K562 (cell line): ENCODE measurements around the gene ADAMTS7. TPM values are rescaled to one million over a fixed set of nuclear protein-coding genes. Genes with fewer than 3 reads are reported as not detected.
"Not testable (repeated sequence)": the region's sequence is repeated elsewhere in the genome, so short reads cannot be mapped to it uniquely, and the experiment has no call there.

Experiments used
- ATAC-seq: fragments of 200-7000 bp; cut with Tn5 transposase; 3 replicates; pipeline ENCODE4 v1.9.1; 2020; ENCODE audit warnings: moderate library complexity
- BruUV-seq: library from RNA; stranded (reverse); fragments of 400-500 nt; replicated peaks from 2 replicates; lab custom pipeline; 2021; lab: Mats Ljungman, UMichigan
- CTCF ChIA-PET: fragments of 300-600 bp; formaldehyde crosslinking; extraction: SDS; loops from one replicate; lab custom pipeline; 2021; ENCODE audit warnings: low intra/inter-chr PET ratio; lab: Yijun Ruan, JAX
- POLR2A ChIA-PET: fragments of 300-600, 350-650 bp; sonication (Branson Sonifier 250); formaldehyde crosslinking; extraction: SDS; loops from one replicate; lab custom pipeline; 2021; ENCODE audit warnings: antibody characterized with exemption, inconsistent platforms; lab: Yijun Ruan, JAX
- DNase-seq, 4 experiments: peaks; one replicate each; pipeline versions ENCODE4 v3.0.0 to v3.0.0-alpha.2; 2011 to 2018; ENCODE audit warnings: low spot score in 3 of 4, mixed read lengths in 3 of 4; ENCODE audit errors: extremely low read depth in 1 of 4
- FAIRE-seq: peaks from 2 replicates; lab custom pipeline; 2011; peaks lifted over from hg19 to GRCh38; lab: Jason Lieb, UNC
- H2AFZ ChIP-seq: 2 replicates; pipeline ENCODE4 v1.6.0; 2011; ENCODE audit warnings: low read depth, low read length, control low read depth, inconsistent platforms
- H3K27ac ChIP-seq: fragments of 200-600 bp; 3 replicates; pipeline ENCODE4 v1.8.0; 2011; ENCODE audit warnings: low read depth, mild to moderate bottlenecking, control low read depth, inconsistent platforms, low read length, moderate library complexity, mixed read lengths; ENCODE audit errors: extremely low read depth
- H3K27me3 ChIP-seq, 2 experiments: fragments of 300-600 bp in 1 of 2; 2 replicates in 1 of 2; 3 replicates in 1 of 2; pipeline versions ENCODE4 v1.6.0 to v1.8.0; 2011; ENCODE audit warnings: inconsistent platforms in 2 of 2, low read length in 2 of 2, mild to moderate bottlenecking in 1 of 2, mixed read lengths in 1 of 2, moderate library complexity in 1 of 2; ENCODE audit not compliant: control insufficient read depth in 2 of 2, insufficient read depth in 2 of 2
- H3K36me3 ChIP-seq: fragments of 300-600 bp; 3 replicates; pipeline ENCODE4 v1.8.0; 2011; ENCODE audit warnings: mild to moderate bottlenecking, low read length, inconsistent platforms; ENCODE audit not compliant: control insufficient read depth, insufficient read depth
- H3K4me1 ChIP-seq, 2 experiments: fragments of 200-600 bp in 1 of 2; replicated peaks in 1 of 2; 2 replicates in 1 of 2; 3 replicates in 1 of 2; pipeline versions ENCODE4 v1.5.1 to v1.8.0; 2011; ENCODE audit warnings: inconsistent platforms in 2 of 2, low read length in 2 of 2, mild to moderate bottlenecking in 1 of 2, mixed read lengths in 1 of 2, moderate library complexity in 1 of 2; ENCODE audit not compliant: control insufficient read depth in 2 of 2, insufficient read depth in 2 of 2
- H3K4me2 ChIP-seq: 2 replicates; pipeline ENCODE4 v1.6.1; 2011; ENCODE audit warnings: low read length, control low read depth, inconsistent platforms, mixed read lengths; ENCODE audit not compliant: insufficient read depth
- H3K4me3 ChIP-seq: fragments of 200-600 bp; sonication (generic), shearing (Covaris generic); 2 replicates; pipeline ENCODE4 v1.5.1; 2016; ENCODE audit warnings: control low read depth, inconsistent platforms
- H3K79me2 ChIP-seq: fragments of 200-600 bp; 3 replicates; pipeline ENCODE4 v1.8.0; 2011; ENCODE audit warnings: low read length, inconsistent platforms; ENCODE audit not compliant: control insufficient read depth, insufficient read depth
- H3K9ac ChIP-seq, 2 experiments: 2 replicates each; pipeline versions ENCODE4 v1.6.0 to v1.6.1; 2011; ENCODE audit warnings: low read depth in 2 of 2, low read length in 2 of 2, control low read depth in 1 of 2, inconsistent platforms in 1 of 2, mild to moderate bottlenecking in 1 of 2, mixed read lengths in 1 of 2; ENCODE audit not compliant: insufficient read depth in 1 of 2
- H3K9me1 ChIP-seq: one replicate; pipeline ENCODE4 v1.6.0; 2011; ENCODE audit warnings: inconsistent platforms, mild to moderate bottlenecking, low read length, moderate library complexity; ENCODE audit not compliant: control insufficient read depth, insufficient read depth
- H3K9me3 ChIP-seq: replicated peaks from 2 replicates; pipeline ENCODE4 v1.5.1; 2011; ENCODE audit warnings: low read depth, low read length, inconsistent platforms; ENCODE audit not compliant: control insufficient read depth, insufficient read depth
- H4K20me1 ChIP-seq: replicated peaks from 2 replicates; pipeline ENCODE4 v1.6.1; 2011; ENCODE audit warnings: low read length, inconsistent platforms, mixed read lengths; ENCODE audit not compliant: control insufficient read depth, insufficient read depth
- CTCF ChIP-seq, 3 experiments: IDR thresholded peaks in 2 of 3; conservative IDR thresholded peaks in 1 of 3; 2 replicates each; pipeline ENCODE4 v1.5.1; 2011 to 2012; ENCODE audit warnings: low read length in 3 of 3, mild to moderate bottlenecking in 3 of 3, control low read depth in 2 of 3, improper control_type of control experiment in 1 of 3, inconsistent platforms in 1 of 3, low read depth in 1 of 3, mixed read lengths in 1 of 3, moderate library complexity in 1 of 3; ENCODE audit not compliant: insufficient read depth in 2 of 3
- RAD21 ChIP-seq, 2 experiments: fragments of 250-450 bp in 1 of 2; fragments of 450-650 bp in 1 of 2; sonication (Bioruptor Pico) in 1 of 2; formaldehyde crosslinking in 1 of 2; IDR thresholded peaks in 1 of 2; conservative IDR thresholded peaks in 1 of 2; 2 replicates each; pipeline versions ENCODE4 v1.4.0 to v1.8.0; 2020 to 2022; ENCODE audit warnings: mild to moderate bottlenecking in 2 of 2, moderate library complexity in 1 of 2
- SMC3 ChIP-seq: conservative IDR thresholded peaks from 2 replicates; pipeline ENCODE4 v1.6.1; 2011; ENCODE audit warnings: low read depth, low read length, improper control_type of control experiment; ENCODE audit not compliant: insufficient read depth
- WGBS: fragments of 100-300 bp; shearing (Covaris generic); methylation state at CpG from one replicate; pipeline ENCODE4 v1.1.6; 2016; ENCODE audit warnings: low coverage, mixed read lengths; ENCODE audit not compliant: insufficient coverage; ENCODE audit errors: missing lambda C conversion rate; 5-methylcytosine and 5-hydroxymethylcytosine counted together
- in situ Hi-C: fragments of 300-500 bp; cut with MboI; formaldehyde crosslinking; loops from 4 replicates; pipeline ENCODE4 v1.15.0; 2018; ENCODE audit warnings: inconsistent platforms, mixed read lengths
- intact Hi-C: fragments of 100-400 bp; cut with micrococcal nuclease; formaldehyde crosslinking; loops from 2 replicates; pipeline ENCODE4 v1.14.2; 2022
- polyA plus RNA-seq, 8 experiments: library from polyadenylated mRNA; depleted of rRNA in 4 of 8; stranded (reverse) in 5 of 8; unstranded in 3 of 8; fragments of >200 nt; fragmentation: Nextera tagmentation in 2 of 8; fragmentation: Illumina TruSeq in 1 of 8; extraction: Ambion mirVana in 2 of 8; extraction: Trizol in 1 of 8; gene quantifications; 2 replicates each; pipeline versions ENCODE4 v1.2.1 to v1.2.3, GENCODE V29; 2011 to 2014; ENCODE audit warnings: inconsistent platforms in 1 of 8, missing spikeins in 1 of 8
- total RNA-seq, 7 experiments: library from RNA; depleted of rRNA in 6 of 7; stranded (reverse); fragments of >200 nt in 6 of 7; fragmentation: Illumina TruSeq in 2 of 7; extraction: Trizol in 2 of 7; gene quantifications; 2 replicates each; pipeline versions ENCODE4 v1.2.1 to v1.2.3, GENCODE V29; 2011 to 2021; ENCODE audit warnings: low replicate concordance in 1 of 7
- TF ChIP-seq, protein P1 (sequence below), 2 experiments: fragments of 450-650 bp; formaldehyde crosslinking in 1 of 2; IDR thresholded peaks; 2 replicates each; pipeline versions ENCODE4 v1.4.0 to v1.6.1; 2014 to 2020; ENCODE audit warnings: mild to moderate bottlenecking in 2 of 2, borderline replicate concordance in 1 of 2, low read depth in 1 of 2

ADAMTS7 gene
- total and polyA plus RNA-seq, 9 of the 15 experiments (the other 6 are each of a cell fraction or from before 2014, with no cell fraction given): 0.05 to 0.07 TPM; not detected in 7

GRCh38 chr15:78755900-78756591 lies 55.2 kb downstream of the ADAMTS7 start:
- POLR2A ChIA-PET, H3K9me3 ChIP-seq, H4K20me1 ChIP-seq, H3K4me2 ChIP-seq, H2AFZ ChIP-seq, H3K4me3 ChIP-seq, BruUV-seq, H3K9me1 ChIP-seq, H3K27ac ChIP-seq, H3K9ac ChIP-seq, in situ Hi-C loops, H3K27me3 ChIP-seq, H3K36me3 ChIP-seq, H3K79me2 ChIP-seq: not testable (repeated sequence)
- CTCF ChIA-PET: interaction anchor here (0.6 kb wide), 1 partner anchor 222 kb away, joined by 3 read pairs; no protein-coding TSS in a partner anchor
- ATAC-seq: peak; percentile 91
- WGBS: 19% methylated on average over 10 of the region's 13 CpGs
- FAIRE-seq: peak; percentile 87
- TF ChIP-seq SMC3 (peak; percentile 21; the same call in 1 of the 2 replicates), RAD21 (CRISPR knock-in tag; conservative IDR thresholded peaks at IDR 0.05 in 1 of 2, IDR thresholded peaks at IDR 0.05 in 1 of 2) (peak; percentile 25 to 73; a peak in 3 of 4 replicates), CTCF (IDR thresholded peaks at IDR 0.05 in 2 of 3, conservative IDR thresholded peaks at IDR 0.05 in 1 of 3; ENCODE audit: insufficient read depth in 2 of 3, low read depth in 1 of 3, low read length in 3 of 3) (peak; percentile 46 to 57 (median 57); a peak in 5 of 6 replicates)
- TF ChIP-seq, protein P1, sequence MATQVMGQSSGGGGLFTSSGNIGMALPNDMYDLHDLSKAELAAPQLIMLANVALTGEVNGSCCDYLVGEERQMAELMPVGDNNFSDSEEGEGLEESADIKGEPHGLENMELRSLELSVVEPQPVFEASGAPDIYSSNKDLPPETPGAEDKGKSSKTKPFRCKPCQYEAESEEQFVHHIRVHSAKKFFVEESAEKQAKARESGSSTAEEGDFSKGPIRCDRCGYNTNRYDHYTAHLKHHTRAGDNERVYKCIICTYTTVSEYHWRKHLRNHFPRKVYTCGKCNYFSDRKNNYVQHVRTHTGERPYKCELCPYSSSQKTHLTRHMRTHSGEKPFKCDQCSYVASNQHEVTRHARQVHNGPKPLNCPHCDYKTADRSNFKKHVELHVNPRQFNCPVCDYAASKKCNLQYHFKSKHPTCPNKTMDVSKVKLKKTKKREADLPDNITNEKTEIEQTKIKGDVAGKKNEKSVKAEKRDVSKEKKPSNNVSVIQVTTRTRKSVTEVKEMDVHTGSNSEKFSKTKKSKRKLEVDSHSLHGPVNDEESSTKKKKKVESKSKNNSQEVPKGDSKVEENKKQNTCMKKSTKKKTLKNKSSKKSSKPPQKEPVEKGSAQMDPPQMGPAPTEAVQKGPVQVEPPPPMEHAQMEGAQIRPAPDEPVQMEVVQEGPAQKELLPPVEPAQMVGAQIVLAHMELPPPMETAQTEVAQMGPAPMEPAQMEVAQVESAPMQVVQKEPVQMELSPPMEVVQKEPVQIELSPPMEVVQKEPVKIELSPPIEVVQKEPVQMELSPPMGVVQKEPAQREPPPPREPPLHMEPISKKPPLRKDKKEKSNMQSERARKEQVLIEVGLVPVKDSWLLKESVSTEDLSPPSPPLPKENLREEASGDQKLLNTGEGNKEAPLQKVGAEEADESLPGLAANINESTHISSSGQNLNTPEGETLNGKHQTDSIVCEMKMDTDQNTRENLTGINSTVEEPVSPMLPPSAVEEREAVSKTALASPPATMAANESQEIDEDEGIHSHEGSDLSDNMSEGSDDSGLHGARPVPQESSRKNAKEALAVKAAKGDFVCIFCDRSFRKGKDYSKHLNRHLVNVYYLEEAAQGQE (IDR thresholded peaks at IDR 0.05; ENCODE audit: borderline replicate concordance): peak; percentile 24; the same call in 1 of the 2 replicates
- TF ChIP-seq, protein P1 (CRISPR knock-in tag; IDR thresholded peaks at IDR 0.05; ENCODE audit: low read depth): not testable (repeated sequence)
- DNase-seq: peak; percentile 36 to 46 (median 40)
- intact Hi-C loops: loop anchor here (10.0 kb wide), 1 partner anchor 249 kb away; no protein-coding TSS in a partner anchor
- peaks cover 0 to 15% of the 10 kb centered on the region in 2 experiments; a peak in 2 of 5 replicates for H3K4me1 ChIP-seq
